HCT116 (cell line): ENCODE data around the gene TMEM169. TPM values are rescaled to one million over a fixed set of nuclear protein-coding genes. Genes with fewer than 3 reads are reported as not detected.

Experiments
- ATAC-seq: fragments of 200-7000 bp; cut with Tn5 transposase; 2 replicates; pipeline ENCODE4 v1.9.1; 2020; ENCODE audit warnings: mild to moderate bottlenecking, moderate library complexity
- BruUV-seq: library from RNA; stranded (reverse); fragments of 400-500 nt; replicated peaks from 2 replicates; lab custom pipeline; 2021; lab: Mats Ljungman, UMichigan
- CTCF ChIA-PET: fragments of 300-600 bp; sonication (Branson Sonifier 250); formaldehyde crosslinking; loops from one replicate; lab custom pipeline; 2021; ENCODE audit warnings: antibody characterized with exemption; lab: Charles Lee
- POLR2A ChIA-PET: fragments of 300-600, 350-600 bp; sonication (Branson Sonifier 250); formaldehyde crosslinking; loops from one replicate; lab custom pipeline; 2021; ENCODE audit warnings: antibody characterized with exemption; lab: Charles Lee
- RAD21 ChIA-PET, 2 experiments: fragments of 300-600 bp; sonication (Branson Sonifier 250); formaldehyde crosslinking; loops; one replicate each; lab custom pipeline; 2023; ENCODE audit warnings: low total read pairs in 2 of 2; ENCODE audit not compliant: uncharacterized antibody in 2 of 2, unreplicated experiment in 2 of 2, low non-redundant PET in 1 of 2; lab: Charles Lee
- DNase-seq: peaks from one replicate; pipeline ENCODE4 v3.0.0-alpha.2; 2010; ENCODE audit warnings: low read depth, low spot score
- H2AFZ ChIP-seq: fragments of 200-600 bp; shearing (Covaris generic), sonication (generic); 2 replicates; pipeline ENCODE4 v1.6.1; 2017; ENCODE audit warnings: low read depth, mixed run types, mixed read lengths, antibody characterized with exemption, low read length; ENCODE audit not compliant: poor library complexity, severe bottlenecking
- H3K27ac ChIP-seq: 2 replicates; pipeline ENCODE4 v1.5.1; 2012; ENCODE audit warnings: low read depth, low read length
- H3K27me3 ChIP-seq: fragments of 200-600 bp; sonication (generic); 2 replicates; pipeline ENCODE4 v1.6.1; 2016; ENCODE audit warnings: mixed run types, low read length, mixed read lengths; ENCODE audit not compliant: insufficient read depth
- H3K36me3 ChIP-seq, 2 experiments: fragments of 200-500 bp in 1 of 2; fragments of 200-600 bp in 1 of 2; sonication (Bioruptor generic) in 1 of 2; sonication (generic) in 1 of 2; 2 replicates each; pipeline versions ENCODE4 v1.5.1 to v1.6.1; 2014 to 2016; ENCODE audit warnings: low read length in 2 of 2, inconsistent platforms in 1 of 2, mixed read lengths in 1 of 2, mixed run types in 1 of 2; ENCODE audit not compliant: insufficient read depth in 2 of 2, control insufficient read depth in 1 of 2
- H3K4me1 ChIP-seq, 2 experiments: fragments of 200-600 bp in 1 of 2; sonication (generic) in 1 of 2; 2 replicates each; pipeline versions ENCODE4 v1.5.1 to v1.6.1; 2012 to 2017; ENCODE audit warnings: low read length in 2 of 2, inconsistent platforms in 1 of 2, mild to moderate bottlenecking in 1 of 2, mixed read lengths in 1 of 2, mixed run types in 1 of 2, moderate library complexity in 1 of 2; ENCODE audit not compliant: insufficient read depth in 2 of 2, control insufficient read depth in 1 of 2
- H3K4me2 ChIP-seq: fragments of 200-600 bp; sonication (generic); 2 replicates; pipeline ENCODE4 v1.6.1; 2017; ENCODE audit warnings: mixed run types, low read length, mixed read lengths
- H3K4me3 ChIP-seq, 2 experiments: fragments of 200-600 bp in 1 of 2; sonication (generic) in 1 of 2; replicated peaks in 1 of 2; 2 replicates each; pipeline ENCODE4 v1.5.1; 2011 to 2016; ENCODE audit warnings: low read length in 2 of 2, control low read depth in 1 of 2, low read depth in 1 of 2, mild to moderate bottlenecking in 1 of 2, mixed read lengths in 1 of 2, mixed run types in 1 of 2
- H3K79me2 ChIP-seq: fragments of 200-600 bp; sonication (generic); 2 replicates; pipeline ENCODE4 v1.6.1; 2017; ENCODE audit warnings: mild to moderate bottlenecking, mixed run types, low read length, moderate library complexity, mixed read lengths; ENCODE audit not compliant: insufficient read depth
- H3K9ac ChIP-seq: fragments of 200-600 bp; sonication (generic); 2 replicates; pipeline ENCODE4 v1.6.1; 2016; ENCODE audit warnings: low read length, mixed read lengths
- H3K9me2 ChIP-seq: fragments of 200-600 bp; sonication (generic), shearing (Covaris generic); 2 replicates; pipeline ENCODE4 v1.6.1; 2017; ENCODE audit warnings: mixed run types, mild to moderate bottlenecking, moderate library complexity; ENCODE audit not compliant: insufficient read depth
- H3K9me3 ChIP-seq, 2 experiments: fragments of 200-500 bp in 1 of 2; fragments of 200-600 bp in 1 of 2; sonication (Bioruptor generic) in 1 of 2; sonication (generic) in 1 of 2; 2 replicates each; pipeline ENCODE4 v1.6.1; 2014 to 2017; ENCODE audit warnings: low read length in 2 of 2, mixed read lengths in 2 of 2, inconsistent platforms in 1 of 2, low read depth in 1 of 2, mild to moderate bottlenecking in 1 of 2, mixed run types in 1 of 2, moderate library complexity in 1 of 2; ENCODE audit not compliant: control insufficient read depth in 1 of 2, insufficient read depth in 1 of 2
- H4K20me1 ChIP-seq: fragments of 200-600 bp; sonication (generic), shearing (Covaris generic); 2 replicates; pipeline ENCODE4 v1.6.1; 2017; ENCODE audit warnings: mixed run types, mild to moderate bottlenecking, moderate library complexity; ENCODE audit not compliant: insufficient read depth
- CEBPB ChIP-seq: IDR thresholded peaks from 2 replicates; pipeline ENCODE4 v1.6.1; 2012; ENCODE audit warnings: low read depth
- EGR1 ChIP-seq: IDR thresholded peaks from 2 replicates; pipeline ENCODE4 v1.6.1; 2012; ENCODE audit warnings: low read depth
- EZH2 ChIP-seq: fragments of 200-600 bp; sonication (generic); IDR thresholded peaks from 2 replicates; pipeline ENCODE4 v1.6.1; 2017; ENCODE audit warnings: antibody characterized with exemption, mixed run types
- JUND ChIP-seq: IDR thresholded peaks from 2 replicates; pipeline ENCODE4 v1.6.1; 2012
- POLR2AphosphoS5 ChIP-seq: IDR thresholded peaks from 2 replicates; pipeline ENCODE4 v1.6.1; 2011; ENCODE audit warnings: mild to moderate bottlenecking, low read depth, low read length, moderate library complexity
- RAD21 ChIP-seq: IDR thresholded peaks from 2 replicates; pipeline ENCODE4 v1.6.1; 2012; ENCODE audit warnings: low read depth, mild to moderate bottlenecking
- SIN3A ChIP-seq: IDR thresholded peaks from 2 replicates; pipeline ENCODE4 v1.6.1; 2012; ENCODE audit warnings: low read depth
- SRF ChIP-seq: IDR thresholded peaks from 2 replicates; pipeline ENCODE4 v1.6.1; 2012; ENCODE audit warnings: low read depth
- TCF7L2 ChIP-seq: IDR thresholded peaks from 2 replicates; pipeline ENCODE4 v1.7.0; 2011; ENCODE audit warnings: borderline replicate concordance, inconsistent platforms; ENCODE audit not compliant: insufficient read depth, insufficient read length; ENCODE audit errors: extremely low read depth
- ZFX ChIP-seq: fragments of 450-650 bp; IDR thresholded peaks from 2 replicates; pipeline ENCODE4 v1.6.1; 2017
- ZNF274 ChIP-seq: fragments of 200-500 bp; sonication (Bioruptor generic); IDR thresholded peaks from 2 replicates; pipeline ENCODE4 v1.6.1; 2014; ENCODE audit warnings: mild to moderate bottlenecking, low read depth, low read length, inconsistent platforms
- intact Hi-C: fragments of 100-400 bp; cut with micrococcal nuclease; formaldehyde crosslinking; loops from 2 replicates; pipeline ENCODE4 v1.10.0; 2022
- total RNA-seq: library from RNA; stranded (reverse); gene quantifications from one replicate; pipeline ENCODE4 v1.2.1, GENCODE V29; 2021; ENCODE audit not compliant: unreplicated experiment
- TF ChIP-seq, protein P1 (sequence below): IDR thresholded peaks from 2 replicates; pipeline ENCODE4 v1.6.1; 2012
- TF ChIP-seq, protein P2 (sequence below), 3 experiments: fragments of 200-600 bp in 1 of 3; sonication (generic) in 1 of 3; IDR thresholded peaks in 2 of 3; conservative IDR thresholded peaks in 1 of 3; 2 replicates each; pipeline ENCODE4 v1.5.1; 2012 to 2017; ENCODE audit warnings: low read depth in 2 of 3, low read length in 2 of 3, antibody characterized with exemption in 1 of 3, borderline replicate concordance in 1 of 3, control low read depth in 1 of 3, mild to moderate bottlenecking in 1 of 3, mixed read lengths in 1 of 3, mixed run types in 1 of 3, moderate library complexity in 1 of 3; ENCODE audit not compliant: insufficient read depth in 1 of 3
- TF ChIP-seq, protein P3 (sequence below): IDR thresholded peaks from 2 replicates; pipeline ENCODE4 v1.6.1; 2011; ENCODE audit warnings: mild to moderate bottlenecking, low read length, moderate library complexity; ENCODE audit not compliant: insufficient replicate concordance; ENCODE audit errors: extremely low read depth

TMEM169 gene
- total RNA-seq, 1 experiment from 2014 or later: 0.42 TPM

- Histone ChIP-seq H3K4me1 (peaks cover 0 to 5% of the 10 kb centered on the region in 2 experiments; a peak in 2 of 4 replicates), H3K9ac (no peak overlapping the region), H3K4me3 (no peak overlapping the region), H3K9me3 (no peaks in the 10 kb centered on the region), H2AFZ (no peak overlapping the region), H3K36me3 (no peaks in the 10 kb centered on the region), H3K27me3 (no peaks in the 10 kb centered on the region), H3K27ac (no peak overlapping the region), H3K79me2 (no peaks in the 10 kb centered on the region), H4K20me1 (no peaks in the 10 kb centered on the region), H3K9me2 (no peaks in the 10 kb centered on the region), H3K4me2 (no peak overlapping the region)
- intact Hi-C loops: no loop called here
- ChIA-PET POLR2A (no interaction called here), RAD21 (no interaction called here), CTCF (interaction anchor here (0.9 kb wide), 1 partner anchor 41 kb away, joined by 3 read pairs; no protein-coding TSS in a partner anchor)
- BruUV-seq: no TSS peak
- TF ChIP-seq, protein P1, sequence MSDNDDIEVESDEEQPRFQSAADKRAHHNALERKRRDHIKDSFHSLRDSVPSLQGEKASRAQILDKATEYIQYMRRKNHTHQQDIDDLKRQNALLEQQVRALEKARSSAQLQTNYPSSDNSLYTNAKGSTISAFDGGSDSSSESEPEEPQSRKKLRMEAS: no peak
- TF ChIP-seq JUND (no peak), EGR1 (no peak), TCF7L2 (no peak), ZNF274 (no peak), EZH2 (no peak)
- DNase-seq (no peak), ATAC-seq (no peak)
These were observed 7.9 kb upstream of the TMEM169 start for GRCh38 chr2:216073773-216074172.

DNA sequence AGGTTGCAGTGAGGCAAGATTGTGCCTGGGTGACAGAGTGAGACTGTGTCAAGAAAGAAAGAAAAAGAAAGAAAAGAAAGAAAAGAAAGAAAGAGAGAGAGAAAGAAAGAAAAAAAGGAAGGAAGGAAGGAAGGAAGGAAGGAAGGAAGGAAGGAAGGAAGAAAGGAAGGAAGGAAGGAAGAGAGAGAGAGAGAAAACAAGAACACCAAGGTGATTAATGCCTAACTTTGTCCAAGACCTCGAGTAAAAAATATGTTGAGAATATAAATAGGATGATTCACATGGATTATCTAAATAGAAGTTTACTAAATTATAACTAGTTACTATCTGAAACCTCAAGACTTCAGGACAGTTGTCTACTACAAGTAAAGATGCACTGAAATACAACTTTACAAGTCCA is 7.3 kb upstream of the TMEM169 start:
- H3K4me2 ChIP-seq: 0 out of 2 replicates have a peak overlapping the region, but pooled peaks have one; percentile 8
- H3K79me2 ChIP-seq: no peaks in the 10 kb centered on the region
- H3K27me3 ChIP-seq: no peaks in the 10 kb centered on the region
- H3K9me2 ChIP-seq: no peaks in the 10 kb centered on the region
- no peaks in the 10 kb centered on the region for H4K20me1 ChIP-seq
- ChIA-PET CTCF (interaction anchor here (0.9 kb wide), 1 partner anchor 40 kb away, joined by 3 read pairs; no protein-coding TSS in a partner anchor), RAD21 (no interaction called here), POLR2A (no interaction called here)
- intact Hi-C loops: no loop called here
- no peak overlapping the region for H3K9ac ChIP-seq
- TF ChIP-seq, protein P2, sequence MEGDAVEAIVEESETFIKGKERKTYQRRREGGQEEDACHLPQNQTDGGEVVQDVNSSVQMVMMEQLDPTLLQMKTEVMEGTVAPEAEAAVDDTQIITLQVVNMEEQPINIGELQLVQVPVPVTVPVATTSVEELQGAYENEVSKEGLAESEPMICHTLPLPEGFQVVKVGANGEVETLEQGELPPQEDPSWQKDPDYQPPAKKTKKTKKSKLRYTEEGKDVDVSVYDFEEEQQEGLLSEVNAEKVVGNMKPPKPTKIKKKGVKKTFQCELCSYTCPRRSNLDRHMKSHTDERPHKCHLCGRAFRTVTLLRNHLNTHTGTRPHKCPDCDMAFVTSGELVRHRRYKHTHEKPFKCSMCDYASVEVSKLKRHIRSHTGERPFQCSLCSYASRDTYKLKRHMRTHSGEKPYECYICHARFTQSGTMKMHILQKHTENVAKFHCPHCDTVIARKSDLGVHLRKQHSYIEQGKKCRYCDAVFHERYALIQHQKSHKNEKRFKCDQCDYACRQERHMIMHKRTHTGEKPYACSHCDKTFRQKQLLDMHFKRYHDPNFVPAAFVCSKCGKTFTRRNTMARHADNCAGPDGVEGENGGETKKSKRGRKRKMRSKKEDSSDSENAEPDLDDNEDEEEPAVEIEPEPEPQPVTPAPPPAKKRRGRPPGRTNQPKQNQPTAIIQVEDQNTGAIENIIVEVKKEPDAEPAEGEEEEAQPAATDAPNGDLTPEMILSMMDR (IDR thresholded peaks at IDR 0.05 in 2 of 3, conservative IDR thresholded peaks at IDR 0.05 in 1 of 3; ENCODE audit: borderline replicate concordance in 1 of 3, insufficient read depth in 1 of 3, low read depth in 2 of 3, low read length in 2 of 3): no peak
- TF ChIP-seq ZFX (no peak), POLR2AphosphoS5 (no peak), RAD21 (no peak), EZH2 (no peak), CEBPB (no peak), ZNF274 (no peak), EGR1 (no peak), SRF (no peak), SIN3A (no peak)
- TF ChIP-seq, protein P1: no peak
- TF ChIP-seq, protein P3, sequence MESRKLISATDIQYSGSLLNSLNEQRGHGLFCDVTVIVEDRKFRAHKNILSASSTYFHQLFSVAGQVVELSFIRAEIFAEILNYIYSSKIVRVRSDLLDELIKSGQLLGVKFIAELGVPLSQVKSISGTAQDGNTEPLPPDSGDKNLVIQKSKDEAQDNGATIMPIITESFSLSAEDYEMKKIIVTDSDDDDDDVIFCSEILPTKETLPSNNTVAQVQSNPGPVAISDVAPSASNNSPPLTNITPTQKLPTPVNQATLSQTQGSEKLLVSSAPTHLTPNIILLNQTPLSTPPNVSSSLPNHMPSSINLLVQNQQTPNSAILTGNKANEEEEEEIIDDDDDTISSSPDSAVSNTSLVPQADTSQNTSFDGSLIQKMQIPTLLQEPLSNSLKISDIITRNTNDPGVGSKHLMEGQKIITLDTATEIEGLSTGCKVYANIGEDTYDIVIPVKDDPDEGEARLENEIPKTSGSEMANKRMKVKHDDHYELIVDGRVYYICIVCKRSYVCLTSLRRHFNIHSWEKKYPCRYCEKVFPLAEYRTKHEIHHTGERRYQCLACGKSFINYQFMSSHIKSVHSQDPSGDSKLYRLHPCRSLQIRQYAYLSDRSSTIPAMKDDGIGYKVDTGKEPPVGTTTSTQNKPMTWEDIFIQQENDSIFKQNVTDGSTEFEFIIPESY: no peak
- no peaks in the 10 kb centered on the region for H3K36me3 ChIP-seq
- H3K4me1 ChIP-seq: peaks cover 0 to 5% of the 10 kb centered on the region in 2 experiments; a peak in 2 of 4 replicates
- no peak overlapping the region for H2AFZ ChIP-seq
- H3K9me3 ChIP-seq: no peaks in the 10 kb centered on the region
- H3K4me3 ChIP-seq: no peak overlapping the region
- no peak for DNase-seq
- no TSS peak for BruUV-seq
- ATAC-seq: no peak
- H3K27ac ChIP-seq: no peak overlapping the region
